Hippocampal formation (tissue), 2 donors: ENCODE data around the gene RAB21.
A peak's percentile ranks its signal among the peaks of the same experiment; 100 is the strongest.
"Not testable (repeated sequence)": the region's sequence is repeated elsewhere in the genome, so short reads cannot be mapped to it uniquely, and the experiment has no call there.

Experiments
- DNase-seq, 2 donors: peaks; one replicate each; lab custom pipeline; 2025; lab: John Stamatoyannopoulos, UW

Gene RAB21

DNA sequence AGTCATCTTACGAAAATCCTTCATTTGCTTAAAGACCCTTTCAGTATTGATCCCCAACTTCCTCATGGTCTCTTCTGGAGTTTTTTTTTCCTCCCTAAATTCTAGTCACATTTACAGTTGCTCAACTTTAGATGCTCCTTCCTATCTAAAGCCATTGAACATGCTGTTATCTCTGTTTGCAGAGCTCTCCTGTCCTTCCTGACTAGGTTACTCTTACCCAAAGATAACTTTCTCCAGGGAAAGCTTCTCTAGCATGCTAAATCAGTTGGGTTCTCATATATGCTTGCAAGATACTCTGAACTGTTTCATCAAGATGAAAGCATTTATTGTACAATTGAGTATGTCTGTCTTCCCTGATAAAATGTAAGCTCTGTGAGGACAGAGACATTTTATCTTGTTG, 1.8 kb upstream of the RAB21 start:
- no peak for DNase-seq

DNA sequence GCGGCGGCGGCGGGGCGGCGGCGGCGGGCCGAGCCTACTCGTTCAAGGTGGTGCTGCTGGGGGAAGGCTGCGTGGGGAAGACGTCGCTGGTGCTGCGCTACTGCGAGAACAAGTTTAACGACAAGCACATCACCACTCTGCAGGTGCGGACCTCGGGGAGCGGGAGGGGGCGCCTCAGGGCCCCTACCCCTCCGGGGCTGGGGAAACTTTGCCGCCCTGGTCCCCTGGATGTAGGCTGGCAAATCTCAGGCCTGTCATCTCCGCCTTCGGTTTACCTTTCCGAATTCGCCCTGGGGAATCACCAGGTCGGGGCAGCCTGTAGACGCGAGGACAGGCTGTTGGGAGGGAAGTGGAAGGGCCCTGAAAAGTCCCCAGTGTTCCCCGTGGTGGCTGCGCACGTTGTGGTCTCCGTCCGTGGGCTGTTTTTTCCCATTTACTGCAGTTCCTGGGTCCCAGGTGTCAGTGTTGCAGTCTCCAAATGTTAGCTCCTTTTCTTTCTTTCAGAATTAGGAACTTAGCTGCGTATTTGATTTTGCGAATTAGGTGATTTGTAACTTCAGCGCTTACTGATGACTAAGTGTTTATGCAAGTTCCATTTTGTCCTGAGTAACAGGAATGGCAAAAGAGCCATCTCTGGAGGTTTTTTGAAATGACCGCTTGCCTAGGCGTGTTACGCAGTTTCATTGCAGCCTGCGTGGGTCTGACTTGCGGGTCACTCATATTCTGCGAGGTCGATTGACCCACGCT, 656 bp downstream of the RAB21 start:
- peak in 1 of 2 donors; percentile 40 for DNase-seq

DNA sequence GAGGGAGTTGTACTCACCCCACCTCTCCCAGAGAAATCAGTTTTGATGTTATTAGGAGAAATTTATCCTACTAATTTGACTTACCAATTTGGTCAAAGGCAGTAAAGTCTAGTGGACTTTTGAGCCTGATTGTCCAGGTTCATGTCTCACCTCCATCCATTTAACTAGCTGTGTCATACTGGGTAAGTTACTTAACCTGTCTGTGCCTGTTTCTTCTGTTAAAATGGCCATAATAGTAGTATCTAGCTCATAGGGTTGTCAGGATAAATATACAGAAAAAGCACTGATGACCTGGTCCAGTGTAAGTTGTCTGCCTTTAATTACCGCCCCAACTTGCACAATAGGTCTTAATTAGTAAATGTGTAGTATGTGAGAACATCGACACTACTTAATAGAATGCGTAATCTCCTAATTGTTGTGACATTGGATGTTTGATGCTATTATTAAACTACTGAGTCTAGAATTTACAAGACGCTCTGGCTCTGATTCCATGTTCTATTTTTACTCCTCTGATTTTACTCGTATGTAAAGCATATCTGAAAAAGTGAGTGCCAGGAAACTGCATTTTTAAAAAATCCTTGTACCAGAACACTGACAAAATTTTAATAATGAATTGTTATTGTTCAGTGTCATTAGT, 1.5 kb downstream of the RAB21 start:
- no peak for DNase-seq

GRCh38 chr12:71759941-71760340, 5.3 kb downstream of the RAB21 start:
- DNase-seq, result no peak

DNA sequence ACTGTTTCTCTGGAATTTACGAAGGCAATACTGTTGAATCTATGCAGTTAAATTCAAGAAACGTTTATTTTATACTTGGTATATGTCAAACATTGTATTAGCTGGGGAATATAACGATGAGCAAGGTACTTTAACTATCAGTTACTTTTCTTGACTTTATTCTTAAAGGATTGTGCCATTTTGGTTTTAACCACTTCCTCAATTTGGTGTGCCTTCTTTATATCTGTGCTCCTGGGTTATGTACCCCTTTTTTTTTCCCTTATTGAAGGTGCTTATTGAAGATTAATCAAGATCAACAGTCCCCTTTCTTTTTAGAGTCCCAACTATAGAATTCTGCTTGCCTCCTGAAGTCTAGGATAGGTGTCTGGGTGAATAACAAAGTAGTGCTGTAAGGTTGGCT, 5.8 kb downstream of the RAB21 start:
- no peak for DNase-seq

DNA sequence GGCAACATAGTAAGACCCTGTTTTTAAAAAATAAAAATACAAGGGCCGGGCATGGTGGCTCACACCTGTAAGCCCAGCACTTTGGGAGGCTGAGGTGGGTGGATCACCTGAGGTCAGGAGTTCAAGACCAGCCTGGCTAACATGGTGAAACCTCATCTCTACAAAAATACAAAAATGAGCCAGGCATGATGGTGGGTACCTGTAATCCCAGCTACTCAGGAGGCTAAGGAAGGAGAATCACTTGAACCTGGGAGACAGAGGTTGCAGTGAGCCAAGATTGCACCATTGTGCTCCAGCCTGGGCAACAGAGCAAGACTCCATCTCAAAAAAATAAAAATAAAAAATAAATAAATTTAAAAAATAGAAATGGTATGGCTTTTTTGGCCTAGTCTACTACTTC, 6.7 kb downstream of the RAB21 start:
- DNase-seq, result not testable (repeated sequence)

DNA sequence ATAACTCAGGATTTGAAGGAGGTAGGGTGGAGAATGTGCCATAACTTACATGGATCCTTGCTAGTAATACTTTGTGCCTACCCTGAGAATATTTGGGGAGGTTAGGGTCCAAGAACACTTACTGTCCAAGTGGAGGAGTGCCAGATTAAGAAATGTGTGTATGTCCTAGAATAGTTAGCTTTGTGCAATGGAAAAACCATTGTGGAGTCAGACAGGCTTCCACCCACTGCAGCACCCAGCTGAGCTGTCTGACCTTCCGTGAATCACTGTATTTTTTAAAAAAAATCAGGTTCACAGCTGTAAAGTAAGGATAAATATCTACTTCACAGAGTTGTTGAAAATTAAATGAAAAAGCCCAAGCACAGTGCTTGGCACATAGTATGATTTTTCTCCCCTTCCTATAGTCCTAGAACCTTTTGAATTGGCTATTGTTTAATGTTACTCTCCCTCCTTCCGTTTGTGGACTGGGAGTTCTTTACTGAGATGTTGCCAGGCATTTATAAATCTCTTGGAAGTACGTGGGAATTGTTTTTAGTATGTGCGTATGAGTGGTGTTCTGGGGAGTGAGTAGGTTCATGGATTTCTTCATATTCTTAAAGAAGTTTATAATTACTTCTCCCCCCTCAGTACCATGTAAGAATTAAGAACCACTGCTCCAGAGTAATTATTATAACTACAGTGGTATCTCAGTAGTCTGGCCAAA, 9.2 kb downstream of the RAB21 start:
- no peak for DNase-seq

DNA sequence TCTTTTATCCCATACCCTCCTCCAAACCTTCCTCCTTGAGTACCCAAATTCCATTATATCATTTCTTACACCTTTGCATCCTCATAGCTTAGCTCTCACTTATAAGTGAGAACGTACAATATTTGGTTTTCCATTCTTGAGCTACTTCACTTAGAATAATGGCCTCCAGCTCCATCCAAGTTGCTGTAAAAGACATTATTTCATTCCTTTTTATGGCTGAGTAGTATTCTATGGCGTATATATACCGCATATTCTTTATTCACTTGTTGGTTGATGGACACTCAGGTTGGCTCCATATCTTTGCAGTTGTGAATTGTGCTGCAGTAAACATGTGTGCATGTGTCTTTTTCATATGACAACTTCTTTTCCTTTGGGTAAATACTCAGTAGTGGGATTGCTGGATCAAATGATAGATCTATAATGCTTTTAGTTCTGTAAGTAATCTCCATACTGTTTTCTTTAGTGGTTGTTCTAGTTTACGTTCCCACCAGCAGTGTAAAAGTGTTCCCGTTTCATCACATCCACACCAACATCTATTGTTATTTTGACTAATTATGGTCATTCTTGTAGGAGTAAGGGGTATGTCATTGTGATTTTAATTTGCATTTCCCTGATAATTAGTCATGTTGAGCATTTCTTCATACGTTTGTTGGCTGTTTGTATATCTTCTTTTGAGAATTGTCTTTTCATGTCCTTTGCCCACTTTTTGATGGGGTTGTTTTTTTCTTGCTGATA, 10.1 kb downstream of the RAB21 start:
- no peak for DNase-seq

- DNase-seq, result no peak
Measured at GRCh38 chr12:71766202-71766601, 11.5 kb downstream of the RAB21 start.

DNA sequence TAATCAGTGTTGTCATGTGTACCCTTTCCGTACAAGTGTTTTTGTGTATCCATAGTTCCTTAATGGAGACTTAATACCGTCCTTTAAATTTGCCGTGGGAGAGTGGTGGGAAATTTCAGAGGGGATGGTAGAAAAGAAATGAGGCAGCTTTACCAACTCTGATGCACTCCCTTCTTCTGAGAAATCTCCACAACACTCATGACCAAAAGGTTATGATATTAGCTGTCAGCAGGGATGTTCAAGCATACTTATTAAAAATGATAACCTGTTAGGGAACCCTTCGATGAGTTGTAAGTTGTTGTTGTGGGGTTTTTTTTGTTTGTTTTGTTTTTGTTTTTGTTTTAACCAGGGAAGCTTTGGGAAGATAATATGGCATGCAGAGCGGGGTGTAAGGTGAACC, 12.5 kb downstream of the RAB21 start:
- DNase-seq, result no peak

DNA sequence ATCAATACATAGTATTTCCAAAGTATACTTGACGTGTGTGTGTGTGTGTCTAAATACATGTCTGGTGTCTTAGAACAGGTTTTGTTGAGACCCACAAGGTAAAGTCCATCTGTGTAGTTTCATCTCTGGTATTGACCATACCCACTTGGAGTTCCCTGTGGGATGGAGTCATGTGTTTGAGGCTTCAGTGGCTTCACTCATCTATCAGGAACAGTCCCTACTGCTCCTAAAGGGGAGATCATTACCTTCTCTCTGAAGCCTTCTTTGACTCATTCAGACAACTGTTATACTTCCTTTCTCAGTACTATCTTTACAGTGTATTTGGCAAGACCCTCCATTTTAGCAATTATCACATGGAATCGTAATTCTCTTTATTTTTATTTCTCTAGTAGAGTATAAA, 14.2 kb downstream of the RAB21 start:
- no peak for DNase-seq

- no peak for DNase-seq
Measured at GRCh38 chr12:71771069-71771468, 16.4 kb downstream of the RAB21 start.

DNA sequence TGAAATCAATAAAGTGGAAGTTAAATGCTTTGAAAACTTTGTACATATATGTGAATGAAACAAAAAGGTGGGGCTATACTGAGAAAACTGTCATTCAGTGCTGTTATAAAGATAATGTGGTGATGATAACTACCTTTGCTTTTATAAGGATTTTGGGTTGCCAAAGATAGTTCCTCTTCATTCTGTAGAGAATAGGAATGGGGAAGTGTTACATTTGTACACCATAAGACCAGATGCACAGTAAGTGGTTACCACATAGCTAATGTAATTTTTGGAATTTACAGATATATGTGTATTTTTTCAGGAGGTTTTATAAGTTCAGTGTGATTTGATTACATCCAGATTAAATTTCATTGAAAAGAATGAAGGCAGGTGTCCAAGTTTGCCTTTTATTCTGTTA, 18.1 kb downstream of the RAB21 start:
- no peak for DNase-seq

- peak in 1 of 2 donors; percentile 17 for DNase-seq
Measured at GRCh38 chr12:71780237-71780822, 25.7 kb downstream of the RAB21 start.

DNA sequence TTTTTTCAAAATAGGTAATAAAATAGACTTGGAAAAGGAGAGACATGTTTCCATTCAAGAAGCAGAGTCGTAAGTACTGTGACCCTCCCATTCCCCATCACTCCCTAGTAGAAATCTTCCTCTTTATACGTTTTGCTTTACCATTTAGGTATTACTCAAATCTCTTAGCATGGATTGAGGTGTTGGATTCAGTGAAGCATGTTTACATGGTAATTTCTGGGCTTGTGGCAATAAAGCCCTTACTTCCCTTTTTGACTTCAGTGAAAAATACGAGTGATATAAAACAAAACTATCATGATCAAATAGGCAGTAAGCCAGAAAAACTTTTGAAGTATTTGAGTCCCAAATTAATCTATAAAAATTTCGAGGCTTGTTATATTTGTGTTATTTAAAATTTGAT, 27.4 kb downstream of the RAB21 start:
- DNase-seq, result no peak

DNA sequence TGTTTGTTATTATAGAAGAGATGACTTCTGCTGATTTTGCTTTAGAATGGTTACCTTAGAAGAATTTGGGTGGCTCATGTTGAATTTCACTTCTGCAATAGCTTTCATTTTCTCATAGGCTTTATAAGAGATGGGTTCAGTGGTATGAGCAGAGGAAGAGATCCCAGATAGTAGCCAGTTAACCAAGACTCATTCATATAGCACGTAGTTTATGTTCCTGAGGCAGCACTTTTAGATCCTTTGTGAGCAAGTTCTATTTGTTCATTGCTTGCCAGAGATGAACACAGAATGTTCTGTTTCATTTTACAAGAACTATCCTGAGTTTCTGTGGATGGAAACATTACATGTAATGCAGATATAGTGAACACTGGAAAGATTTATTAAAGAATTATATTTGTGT, 32.2 kb downstream of the RAB21 start:
- DNase-seq, result no peak

DNA sequence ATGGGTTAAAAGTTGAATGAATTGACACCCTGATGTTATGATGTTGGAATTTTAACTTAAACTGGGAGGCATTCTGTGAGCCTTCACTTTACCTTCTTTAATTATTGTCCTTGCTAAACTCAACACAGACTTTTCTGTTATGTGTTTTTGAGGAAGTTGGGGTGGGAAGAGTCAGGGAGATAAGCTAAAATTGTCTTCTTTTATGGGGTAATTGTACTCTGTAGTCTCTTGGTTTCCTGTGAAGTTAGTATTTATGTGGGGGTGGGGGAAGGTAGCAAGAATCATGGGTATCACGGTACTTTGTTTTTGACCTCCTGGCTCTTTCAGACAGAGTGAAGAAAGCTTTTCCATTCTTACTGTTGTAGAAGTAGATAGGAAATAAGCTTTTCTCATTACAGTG, 32.9 kb downstream of the RAB21 start:
- DNase-seq, result no peak

DNA sequence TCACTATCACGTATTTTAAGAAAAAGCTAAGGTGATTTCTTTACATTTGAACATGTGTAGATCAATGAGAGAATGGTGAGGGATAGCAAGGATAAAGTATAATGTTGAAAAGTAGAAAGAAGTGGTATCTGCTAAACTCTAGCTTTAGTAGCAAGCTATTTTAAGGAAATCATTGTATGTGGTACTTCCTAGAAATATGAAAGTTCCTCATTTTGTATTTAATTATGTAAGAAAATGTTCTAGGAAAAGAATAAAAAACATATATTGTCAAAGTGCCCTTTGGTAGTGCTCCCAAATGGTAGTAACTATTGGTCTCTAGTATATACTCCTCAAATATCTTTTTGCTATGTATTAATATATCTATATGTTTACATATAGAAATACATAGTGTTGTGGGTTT, 35.7 kb downstream of the RAB21 start:
- no peak for DNase-seq

- DNase-seq, result no peak
Measured at GRCh38 chr12:71791473-71792150, 36.9 kb downstream of the RAB21 start.

GRCh38 chr12:71792599-71792998, 37.9 kb downstream of the RAB21 start:
- no peak for DNase-seq

GRCh38 chr12:71795901-71796300, 41.2 kb downstream of the RAB21 start:
- DNase-seq, result no peak

GRCh38 chr12:71797531-71797930, 42.9 kb downstream of the RAB21 start:
- no peak for DNase-seq
